Endothelial cell of hepatic sinusoid (primary cell): ENCODE results near the gene RAN.

ENCODE experiments used
- in situ Hi-C: cut with HindIII; loops from 2 replicates; pipeline ENCODE4 v1.10.0; 2017; ENCODE audit warnings: low sequenced_read_pairs

Gene RAN

DNA sequence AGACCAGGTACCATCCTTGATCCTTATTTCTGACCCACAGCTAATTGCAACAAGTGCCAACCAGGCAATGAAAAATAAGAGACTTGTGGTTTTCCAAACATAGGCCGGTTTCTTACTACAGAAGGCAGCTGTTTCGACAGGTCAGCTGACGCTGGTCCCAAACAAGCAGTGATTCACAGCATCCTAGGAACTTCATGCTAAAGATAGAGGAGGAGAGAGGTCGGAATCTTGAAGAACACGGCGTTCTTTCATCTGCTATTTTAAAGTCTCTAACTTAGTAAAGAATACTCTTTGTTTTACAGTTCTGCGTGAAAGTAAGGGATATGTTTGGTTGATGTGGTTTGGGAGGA is 53.8 kb downstream of the RAN start:
- in situ Hi-C loops: no loop called here
